HCT116 (cell line): ENCODE results near the gene CBLB.

ENCODE experiments used
- EGR1 ChIP-seq: IDR thresholded peaks from 2 replicates; pipeline ENCODE4 v1.6.1; 2012; ENCODE audit warnings: low read depth
- POLR2A ChIP-seq: IDR thresholded peaks from 2 replicates; pipeline ENCODE4 v1.7.0; 2011; ENCODE audit warnings: borderline replicate concordance; ENCODE audit not compliant: insufficient read depth, insufficient read length; ENCODE audit errors: extremely low read depth
- POLR2AphosphoS5 ChIP-seq: IDR thresholded peaks from 2 replicates; pipeline ENCODE4 v1.6.1; 2011; ENCODE audit warnings: mild to moderate bottlenecking, low read depth, low read length, moderate library complexity
- REST ChIP-seq: IDR thresholded peaks from 2 replicates; pipeline ENCODE4 v1.6.1; 2012; ENCODE audit warnings: low read depth
- SP1 ChIP-seq: IDR thresholded peaks from 2 replicates; pipeline ENCODE4 v1.6.1; 2012; ENCODE audit warnings: low read depth
- YY1 ChIP-seq: IDR thresholded peaks from 2 replicates; pipeline ENCODE4 v1.6.1; 2011; ENCODE audit warnings: low read length, low read depth, moderate library complexity, mild to moderate bottlenecking; ENCODE audit not compliant: insufficient replicate concordance; ENCODE audit errors: extremely low read depth
- TF ChIP-seq, protein P1 (sequence below), 3 experiments: fragments of 200-600 bp in 1 of 3; sonication (generic) in 1 of 3; IDR thresholded peaks in 2 of 3; conservative IDR thresholded peaks in 1 of 3; 2 replicates each; pipeline ENCODE4 v1.5.1; 2012 to 2017; ENCODE audit warnings: low read depth in 2 of 3, low read length in 2 of 3, antibody characterized with exemption in 1 of 3, borderline replicate concordance in 1 of 3, control low read depth in 1 of 3, mild to moderate bottlenecking in 1 of 3, mixed read lengths in 1 of 3, mixed run types in 1 of 3, moderate library complexity in 1 of 3; ENCODE audit not compliant: insufficient read depth in 1 of 3

DNA sequence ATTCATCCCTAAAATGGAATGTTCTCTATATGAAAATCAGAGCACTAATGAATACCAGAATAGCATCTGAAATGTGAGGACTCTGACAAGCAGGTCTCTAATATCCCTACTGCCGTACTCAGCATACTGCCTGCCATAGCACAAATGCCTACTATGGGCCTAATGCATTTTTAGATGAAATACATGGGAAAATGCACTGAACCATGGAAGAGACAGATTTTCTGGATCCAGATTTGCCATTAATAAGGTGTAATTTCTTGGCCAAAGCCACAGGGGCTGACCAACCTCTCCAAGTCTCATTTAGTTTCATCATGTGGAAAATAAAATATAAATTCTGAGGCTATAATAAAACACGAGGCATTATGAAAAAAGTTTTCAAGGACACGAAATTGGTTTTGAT lies 123.8 kb downstream of the CBLB start:
- TF ChIP-seq SP1 = no peak
- TF ChIP-seq POLR2AphosphoS5 = no peak
- TF ChIP-seq, protein P1, sequence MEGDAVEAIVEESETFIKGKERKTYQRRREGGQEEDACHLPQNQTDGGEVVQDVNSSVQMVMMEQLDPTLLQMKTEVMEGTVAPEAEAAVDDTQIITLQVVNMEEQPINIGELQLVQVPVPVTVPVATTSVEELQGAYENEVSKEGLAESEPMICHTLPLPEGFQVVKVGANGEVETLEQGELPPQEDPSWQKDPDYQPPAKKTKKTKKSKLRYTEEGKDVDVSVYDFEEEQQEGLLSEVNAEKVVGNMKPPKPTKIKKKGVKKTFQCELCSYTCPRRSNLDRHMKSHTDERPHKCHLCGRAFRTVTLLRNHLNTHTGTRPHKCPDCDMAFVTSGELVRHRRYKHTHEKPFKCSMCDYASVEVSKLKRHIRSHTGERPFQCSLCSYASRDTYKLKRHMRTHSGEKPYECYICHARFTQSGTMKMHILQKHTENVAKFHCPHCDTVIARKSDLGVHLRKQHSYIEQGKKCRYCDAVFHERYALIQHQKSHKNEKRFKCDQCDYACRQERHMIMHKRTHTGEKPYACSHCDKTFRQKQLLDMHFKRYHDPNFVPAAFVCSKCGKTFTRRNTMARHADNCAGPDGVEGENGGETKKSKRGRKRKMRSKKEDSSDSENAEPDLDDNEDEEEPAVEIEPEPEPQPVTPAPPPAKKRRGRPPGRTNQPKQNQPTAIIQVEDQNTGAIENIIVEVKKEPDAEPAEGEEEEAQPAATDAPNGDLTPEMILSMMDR (IDR thresholded peaks at IDR 0.05 in 2 of 3, conservative IDR thresholded peaks at IDR 0.05 in 1 of 3; ENCODE audit: borderline replicate concordance in 1 of 3, insufficient read depth in 1 of 3, low read depth in 2 of 3, low read length in 2 of 3) = no peak
- no peak for TF ChIP-seq EGR1
- no peak for TF ChIP-seq YY1
- no peak for TF ChIP-seq REST
- TF ChIP-seq POLR2A = no peak
